Dermis microvascular lymphatic vessel endothelial cell (primary cell): ENCODE measurements around the gene CHMP4A. TPM values are rescaled to one million over a fixed set of nuclear protein-coding genes. Genes with fewer than 3 reads are reported as not detected.

Experiments
- DNase-seq, 2 donors: peaks; one replicate each; pipeline versions ENCODE4 v3.0.0 to v3.0.0-alpha.2; 2010; ENCODE audit warnings: low read depth in 2 of 2
- total RNA-seq: library from RNA; depleted of rRNA; stranded (reverse); fragments of >200 nt; gene quantifications from 2 replicates; pipeline ENCODE4 v1.2.1, GENCODE V29; 2014

The CHMP4A gene
- total RNA-seq, 1 donor from 2014 or later = 11.7 TPM

DNA sequence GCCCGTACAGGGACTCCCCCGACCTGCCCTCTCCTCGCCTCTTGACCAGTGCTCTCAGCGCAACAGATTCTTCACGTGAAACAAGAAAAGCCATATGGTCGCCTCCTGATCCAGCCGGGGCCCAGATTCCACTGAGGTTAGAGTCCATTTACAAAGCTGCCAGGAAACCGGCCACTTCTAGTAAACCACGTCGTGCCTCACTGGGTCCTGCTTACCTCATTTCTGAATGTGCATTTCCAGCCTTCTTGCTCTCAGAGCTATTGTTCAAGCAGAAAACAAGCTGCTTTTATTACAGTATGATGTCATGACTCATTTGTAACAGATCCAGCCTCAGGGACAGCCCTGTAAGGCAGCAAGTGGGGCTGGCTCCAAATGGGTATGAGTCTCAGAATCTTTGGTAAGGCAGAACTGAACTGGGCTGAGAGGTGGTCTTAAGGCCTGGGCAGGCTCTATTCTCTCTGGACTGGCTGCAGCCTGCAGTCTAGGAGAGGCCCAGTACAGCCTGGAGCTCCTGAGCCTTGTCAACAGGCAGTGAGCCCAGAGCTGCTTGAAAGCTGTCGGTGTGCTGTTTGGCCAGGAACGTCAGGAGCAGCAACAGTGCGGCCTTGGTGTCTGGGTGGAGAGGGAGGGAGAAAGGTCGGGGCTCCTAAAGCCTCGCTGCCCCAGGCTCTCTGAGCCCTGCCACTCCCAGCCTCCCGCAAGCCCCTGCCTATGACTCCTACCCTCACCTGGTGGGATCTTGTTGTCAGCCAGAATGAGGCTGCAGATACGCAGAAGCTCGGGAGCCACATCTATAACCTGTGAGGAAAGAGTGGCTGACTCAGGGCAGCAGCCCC lies 33.1 kb downstream of the CHMP4A start:
- peak in 1 of 2 donors; percentile 65 for DNase-seq

DNA sequence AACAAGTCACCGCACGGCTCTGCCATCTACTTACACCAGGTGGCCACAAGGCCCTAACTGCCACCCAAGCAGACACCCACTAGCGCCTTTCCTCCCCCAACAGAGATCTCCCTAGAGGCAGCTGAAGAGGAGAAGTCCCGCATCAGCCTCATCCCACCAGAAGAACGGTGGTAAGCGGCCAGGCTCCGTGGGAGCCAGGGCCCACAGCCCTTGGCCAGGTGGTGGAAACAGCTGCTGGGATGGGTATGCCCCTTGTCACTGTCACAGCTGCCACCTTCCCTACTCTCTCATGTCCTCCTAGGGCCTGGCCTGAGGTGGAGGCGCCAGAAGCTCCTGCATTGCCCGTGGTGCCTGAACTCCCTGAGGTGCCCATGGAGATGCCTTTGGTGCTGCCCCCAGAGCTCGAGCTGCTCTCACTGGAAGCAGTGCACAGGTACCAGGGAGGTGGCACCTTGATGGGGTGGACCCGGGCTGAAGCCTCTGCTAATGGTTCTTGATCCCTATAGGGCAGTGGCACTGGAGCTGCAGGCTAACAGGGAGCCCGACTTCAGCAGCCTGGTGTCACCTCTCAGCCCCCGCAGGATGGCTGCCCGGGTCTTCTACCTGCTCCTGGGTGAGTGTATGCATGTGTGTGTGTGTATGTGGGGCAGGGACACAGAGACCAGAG lies 33.9 kb downstream of the CHMP4A start:
- no peak for DNase-seq

DNA sequence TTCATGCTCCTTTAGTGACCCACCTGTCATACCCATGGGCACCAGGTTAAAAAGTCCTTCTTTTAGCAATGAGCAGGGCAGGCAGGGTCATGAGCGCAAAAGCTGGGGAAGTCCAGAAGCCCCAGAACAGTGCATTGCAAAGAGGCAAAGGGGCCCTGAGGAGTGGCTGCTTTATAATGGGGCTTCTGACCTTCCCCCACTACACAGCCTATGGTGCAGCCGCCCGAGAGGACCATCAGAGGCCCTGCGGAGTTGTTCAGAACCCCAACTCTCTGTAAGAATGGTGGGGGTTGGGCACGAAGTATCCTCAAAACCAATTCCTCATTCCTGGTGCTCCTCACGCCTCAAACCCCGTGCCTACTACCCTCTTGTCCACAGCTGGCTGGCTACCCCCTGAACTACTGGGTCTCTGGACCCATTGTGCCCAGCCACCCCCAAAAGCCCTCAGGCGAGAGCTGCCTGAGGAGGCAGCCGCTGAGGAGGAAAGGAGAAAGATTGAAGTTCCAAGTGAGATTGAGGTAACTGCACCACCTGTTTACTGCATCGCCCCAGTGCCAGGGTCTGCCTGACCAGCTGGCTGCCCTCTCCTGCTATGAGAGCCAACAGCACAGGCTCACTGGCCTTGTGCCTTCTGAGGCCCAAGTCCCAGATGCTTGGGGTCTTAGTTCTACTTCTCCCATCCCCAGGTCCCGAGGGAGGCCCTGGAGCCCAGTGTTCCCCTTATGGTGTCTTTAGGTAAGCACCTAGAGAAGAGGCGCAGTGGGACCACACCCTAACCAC lies 34.7 kb downstream of the CHMP4A start:
- no peak for DNase-seq

DNA sequence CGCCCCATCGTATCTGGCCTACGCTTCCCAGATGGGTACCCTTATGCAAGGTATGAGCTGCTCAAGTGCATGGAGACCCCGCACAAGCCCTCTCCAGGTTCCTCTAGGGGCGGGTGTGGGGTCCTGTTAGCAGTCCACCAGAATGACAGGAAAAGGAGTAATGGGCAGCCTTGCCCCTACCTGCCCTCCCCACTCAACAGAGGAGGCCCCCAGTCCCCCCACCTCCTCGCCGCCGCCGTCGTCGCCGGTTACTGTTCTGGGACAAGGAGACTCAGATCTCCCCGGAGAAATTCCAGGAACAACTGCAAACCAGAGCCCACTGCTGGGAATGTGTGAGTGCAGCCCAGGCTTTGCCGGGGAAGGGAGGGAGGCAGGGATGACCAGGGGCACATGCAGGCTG lies 35.4 kb downstream of the CHMP4A start:
- DNase-seq = no peak

DNA sequence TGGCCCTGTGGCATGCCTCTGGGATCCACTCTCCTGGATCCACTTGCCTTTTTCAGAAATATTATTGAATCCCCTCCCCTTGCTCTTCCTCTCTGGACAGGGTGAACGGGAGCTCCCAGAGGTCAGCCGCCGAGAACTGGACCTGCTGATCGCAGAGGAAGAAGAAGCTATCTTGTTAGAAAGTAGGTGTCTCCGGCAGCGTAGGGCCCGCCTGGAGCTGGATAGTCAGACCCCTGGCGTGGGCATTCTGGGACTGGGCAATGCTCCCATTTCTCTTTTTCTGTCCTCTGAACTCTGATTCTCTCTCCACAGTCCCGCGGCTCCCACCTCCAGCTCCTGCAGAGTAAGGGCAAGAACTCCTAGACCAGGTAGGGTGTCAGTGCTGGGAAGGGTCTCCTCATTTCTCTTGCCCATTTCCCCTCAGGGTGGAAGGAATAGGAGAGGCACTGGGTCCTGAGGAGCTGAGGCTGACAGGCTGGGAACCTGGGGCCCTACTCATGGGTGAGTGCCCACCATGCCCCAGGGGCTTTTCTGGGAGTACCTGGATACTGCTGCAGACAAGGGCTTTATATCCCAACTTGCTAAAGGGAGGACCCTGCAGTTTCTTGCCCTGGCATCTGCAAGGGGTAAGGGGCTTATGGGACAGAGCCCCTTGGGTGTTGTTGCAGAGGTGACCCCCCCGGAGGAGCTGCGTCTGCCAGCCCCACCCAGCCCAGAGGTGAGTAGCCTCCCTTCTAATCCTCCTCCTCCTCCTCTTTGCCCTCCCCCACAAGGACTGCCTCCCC lies 36.1 kb downstream of the CHMP4A start:
- no peak for DNase-seq

DNA sequence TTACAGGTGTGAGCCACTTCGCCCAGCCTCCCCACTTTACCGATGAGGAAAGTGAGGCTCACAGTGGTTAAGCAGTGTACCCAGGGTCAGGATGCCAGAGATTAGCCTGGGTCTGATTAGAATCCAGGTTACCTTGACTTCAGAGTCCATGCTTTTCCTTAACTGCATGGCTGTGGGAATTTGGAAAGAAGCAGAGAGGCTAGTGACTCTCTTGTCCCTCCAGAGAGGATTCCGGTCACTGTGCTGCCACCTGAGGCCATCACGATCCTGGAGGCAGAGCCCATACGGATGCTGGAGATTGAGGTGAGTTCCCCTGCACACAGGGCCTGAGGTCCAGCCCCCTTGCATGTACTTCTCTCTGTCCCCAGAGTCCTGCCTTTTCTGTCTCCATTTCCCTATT lies 36.7 kb downstream of the CHMP4A start:
- DNase-seq = no peak

DNA sequence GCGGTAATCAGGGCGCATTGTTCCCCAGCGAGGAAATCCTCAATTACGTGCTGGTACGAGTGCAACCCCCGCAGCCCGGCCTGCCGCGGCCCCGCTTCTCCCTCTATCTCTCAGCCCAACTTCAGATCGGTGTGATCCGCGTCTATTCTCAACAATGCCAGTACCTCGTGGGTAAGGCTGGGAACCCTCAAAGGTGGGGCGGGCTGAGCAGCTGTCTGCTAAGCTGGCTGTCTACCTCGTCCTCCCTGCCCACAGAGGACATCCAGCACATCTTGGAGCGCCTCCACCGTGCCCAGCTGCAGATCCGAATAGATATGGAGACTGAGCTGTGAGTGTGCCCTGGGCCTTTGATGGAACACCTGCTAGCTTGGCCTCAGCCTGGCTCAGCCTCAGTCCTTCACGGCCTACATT lies 40.4 kb downstream of the CHMP4A start:
- no peak for DNase-seq

DNA sequence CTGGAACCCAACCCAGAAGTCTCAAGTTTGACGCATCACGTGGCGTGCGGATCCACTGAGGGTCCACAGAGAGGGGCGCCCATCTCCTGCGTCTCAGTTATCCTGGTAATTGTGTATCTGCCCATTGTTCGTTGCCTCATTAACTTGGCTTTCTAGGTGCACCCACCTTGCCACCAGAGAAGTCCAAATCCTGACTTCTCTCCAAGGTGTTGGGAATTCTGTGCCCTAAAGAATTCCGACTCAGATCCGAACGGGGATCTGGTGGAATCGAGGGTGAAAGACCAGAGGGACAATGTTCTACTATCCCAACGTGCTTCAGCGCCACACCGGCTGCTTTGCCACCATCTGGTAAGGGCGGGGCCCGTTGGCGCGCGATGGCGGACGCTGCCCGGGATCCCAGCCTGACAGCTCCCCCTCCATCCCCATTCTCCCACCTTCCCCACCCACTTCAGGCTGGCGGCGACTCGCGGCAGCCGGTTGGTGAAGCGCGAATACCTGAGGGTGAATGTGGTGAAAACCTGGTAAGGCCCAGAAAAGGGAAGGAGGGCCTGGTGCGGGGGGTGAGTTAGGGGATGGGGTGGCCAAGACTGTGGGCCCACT lies 40.9 kb downstream of the CHMP4A start:
- no peak for DNase-seq

DNA sequence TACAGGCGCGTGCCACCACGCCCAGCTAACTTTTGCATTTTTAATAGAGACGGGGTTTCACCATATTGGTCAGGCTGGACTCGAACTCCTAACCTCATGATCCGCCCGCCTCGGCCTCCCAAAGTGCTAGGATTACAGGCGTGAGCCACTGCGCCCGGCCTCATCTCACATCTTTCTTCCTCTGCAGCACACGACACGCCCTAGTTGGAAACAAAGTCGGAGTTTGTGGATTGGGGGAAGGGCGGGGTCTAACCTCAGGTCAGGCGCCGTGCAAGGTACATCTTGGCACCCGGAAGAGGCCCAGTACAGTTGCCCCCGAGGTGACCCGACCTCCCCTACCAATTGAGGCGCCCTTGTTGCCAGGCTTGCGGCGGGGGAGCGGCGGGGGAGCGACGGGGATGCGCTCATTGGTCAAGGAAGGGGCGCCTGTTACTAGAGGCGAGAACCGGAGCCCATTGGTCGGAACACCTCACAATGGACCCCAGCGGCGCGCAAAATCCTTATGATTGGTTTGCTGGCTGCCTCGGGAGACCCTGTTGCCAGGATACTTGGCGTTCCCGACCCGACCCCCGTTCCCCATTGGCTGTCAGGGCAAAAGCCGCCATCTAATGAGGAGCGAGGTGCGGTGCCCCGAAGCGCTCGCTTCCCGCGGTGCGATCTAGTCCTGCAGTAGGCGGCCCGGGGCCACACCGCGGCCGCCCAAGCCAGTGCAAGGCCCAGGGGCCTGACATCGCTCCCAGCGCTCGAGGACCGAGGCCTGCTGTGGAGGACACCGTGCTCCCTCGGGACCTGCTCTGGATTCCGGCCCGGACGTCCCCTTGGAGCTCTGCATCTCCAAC lies 41.6 kb downstream of the CHMP4A start, which contains the start of gene REC8:
REC8 (plus strand) TSS at position 659 of the 839 bp plus-strand sequence. CDS start 473 bp downstream, outside the sequence.
- peak in 1 of 2 donors; percentile 94 for DNase-seq

DNA sequence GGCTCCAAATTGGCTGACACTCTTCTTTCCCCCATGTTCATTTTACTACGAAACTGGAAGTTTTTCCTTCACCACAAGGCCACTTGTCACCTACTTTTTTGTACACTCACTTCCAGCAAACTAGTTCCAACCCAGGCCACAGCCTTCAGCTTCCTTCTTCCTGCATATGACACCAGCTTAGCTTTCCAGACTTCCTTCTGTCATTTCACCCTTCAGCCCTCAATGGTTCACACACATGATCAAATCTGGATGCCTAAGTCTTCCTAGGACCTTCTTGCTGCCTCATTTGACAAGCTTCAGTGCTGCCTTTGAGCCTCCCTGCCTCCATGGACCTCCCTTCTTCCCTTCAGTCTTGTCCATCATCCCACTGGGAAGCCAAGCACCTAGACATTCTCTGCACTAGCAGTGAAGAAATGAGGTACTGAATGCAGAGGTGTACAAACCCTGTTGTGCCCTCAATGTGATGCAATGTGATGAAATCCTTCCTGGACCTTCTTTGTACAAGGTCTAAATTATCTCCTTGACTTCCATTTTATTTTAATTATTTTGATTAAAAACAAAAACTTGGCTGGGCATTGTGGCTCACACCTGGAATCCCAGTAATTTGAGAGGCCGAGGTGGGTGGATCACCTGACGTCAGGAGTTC lies 45.7 kb downstream of the CHMP4A start:
- no peak for DNase-seq

DNA sequence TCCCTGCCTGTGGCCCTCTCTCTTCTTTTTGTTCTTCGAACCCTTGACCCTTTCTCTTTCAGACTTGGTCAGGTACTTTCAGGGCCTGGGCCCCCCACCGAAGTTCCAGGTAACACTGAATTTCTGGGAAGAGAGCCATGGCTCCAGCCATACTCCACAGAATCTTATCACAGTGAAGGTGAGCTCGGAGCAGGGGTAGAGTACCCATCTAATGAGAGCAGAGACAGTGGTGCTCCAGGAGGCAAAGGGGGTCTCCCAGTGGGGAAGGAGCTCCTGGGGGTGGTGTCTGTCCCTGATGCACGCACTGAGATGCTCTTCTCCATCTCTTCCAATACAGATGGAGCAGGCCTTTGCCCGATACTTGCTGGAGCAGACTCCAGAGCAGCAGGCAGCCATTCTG lies 47.5 kb downstream of the CHMP4A start:
- DNase-seq = no peak

DNA sequence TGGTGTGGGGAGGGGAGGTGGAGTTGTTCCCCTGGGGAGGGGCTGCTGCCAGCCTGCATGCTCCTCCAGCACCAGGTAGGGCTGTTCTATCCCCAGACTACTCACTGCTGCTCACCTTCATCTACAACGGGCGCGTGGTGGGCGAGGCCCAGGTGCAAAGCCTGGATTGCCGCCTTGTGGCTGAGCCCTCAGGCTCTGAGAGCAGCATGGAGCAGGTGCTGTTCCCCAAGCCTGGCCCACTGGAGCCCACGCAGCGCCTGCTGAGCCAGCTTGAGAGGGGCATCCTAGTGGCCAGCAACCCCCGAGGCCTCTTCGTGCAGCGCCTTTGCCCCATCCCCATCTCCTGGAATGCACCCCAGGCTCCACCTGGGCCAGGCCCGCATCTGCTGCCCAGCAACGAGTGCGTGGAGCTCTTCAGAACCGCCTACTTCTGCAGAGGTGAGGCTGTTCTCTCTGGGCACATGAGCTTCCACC lies 48.7 kb downstream of the CHMP4A start:
- no peak for DNase-seq

DNA sequence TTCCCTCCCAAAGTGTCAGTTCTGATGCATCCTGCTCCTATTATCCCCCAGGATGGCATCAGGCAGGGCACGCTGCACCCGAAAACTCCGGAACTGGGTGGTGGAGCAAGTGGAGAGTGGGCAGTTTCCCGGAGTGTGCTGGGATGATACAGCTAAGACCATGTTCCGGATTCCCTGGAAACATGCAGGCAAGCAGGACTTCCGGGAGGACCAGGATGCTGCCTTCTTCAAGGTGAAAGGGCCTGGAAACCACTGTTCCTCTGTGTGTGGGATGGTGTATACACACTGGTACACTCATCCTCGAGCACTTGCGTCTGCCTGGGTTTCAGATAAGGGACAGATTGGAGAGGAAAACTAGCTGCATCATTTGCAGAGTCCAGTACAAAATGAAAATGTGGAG lies 51.2 kb downstream of the CHMP4A start:
- DNase-seq = no peak

DNA sequence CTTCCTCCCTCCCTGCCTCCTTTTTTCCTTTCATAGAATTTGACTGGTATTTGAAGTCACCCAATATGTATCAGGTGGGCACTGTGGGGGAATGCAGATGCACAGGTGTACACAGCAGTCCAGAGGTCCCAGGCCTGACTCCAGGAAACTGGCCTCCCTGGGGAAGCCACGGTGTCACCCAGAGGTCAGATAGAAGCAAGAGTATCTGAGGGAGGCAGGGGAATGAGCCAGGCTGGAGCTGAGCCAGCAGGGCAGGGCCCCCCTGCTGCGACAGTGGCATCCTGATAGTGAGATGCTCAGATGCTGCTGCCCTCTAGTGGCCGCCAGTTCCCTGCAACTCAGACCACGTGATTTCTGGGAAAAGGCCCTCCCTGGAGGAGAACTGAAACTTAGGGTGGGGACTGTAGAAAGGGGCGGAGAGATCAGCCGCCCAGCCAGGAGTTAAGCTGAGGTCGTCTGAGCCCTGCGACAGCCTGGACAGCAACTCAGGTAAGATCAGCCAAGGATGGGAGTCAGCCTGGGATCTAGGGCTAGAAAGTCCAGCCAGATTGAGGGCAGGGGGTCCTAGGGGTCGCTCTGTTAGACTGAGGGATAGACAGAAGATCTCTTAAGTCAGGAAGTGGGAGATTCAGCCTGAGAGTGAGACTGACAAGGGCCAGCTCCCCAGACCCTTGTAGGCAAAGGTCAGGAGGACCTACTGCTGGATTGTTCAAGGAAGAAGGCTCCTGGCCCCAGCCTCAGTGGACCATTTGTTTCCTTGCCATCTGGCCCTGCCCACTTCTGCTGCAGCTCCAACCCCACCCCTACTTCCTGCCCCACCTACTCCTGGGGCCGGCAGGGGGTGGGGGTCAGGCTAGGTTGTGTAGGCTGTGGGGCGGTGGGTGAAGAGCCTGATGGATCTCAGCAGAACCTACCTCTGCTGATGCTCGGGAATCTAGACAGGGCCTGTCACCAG lies 52.2 kb downstream of the CHMP4A start, which contains the start of gene IRF9:
IRF9 (plus strand) TSS at position 416 of the 955 bp plus-strand sequence. CDS start 880 bp downstream, outside the sequence.
- DNase-seq = peak; percentile 88 to 95

DNA sequence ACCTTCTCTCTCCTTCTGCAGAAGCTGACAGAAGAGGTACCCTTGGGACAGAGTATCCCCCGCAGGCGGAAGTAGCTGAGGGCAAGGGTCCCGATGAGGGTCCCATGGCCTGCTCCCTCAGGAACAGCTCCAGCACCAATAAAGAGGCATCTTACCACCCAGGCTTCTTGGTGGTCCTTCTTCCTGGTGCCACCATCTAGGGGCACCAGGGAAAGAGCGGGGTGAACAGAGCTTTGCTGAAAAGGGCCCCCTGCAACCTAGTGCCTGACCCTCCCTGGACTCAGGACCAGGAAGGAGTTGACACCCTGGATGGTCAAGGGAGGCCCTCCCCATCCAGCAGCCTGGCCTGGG lies 52.8 kb downstream of the CHMP4A start:
- DNase-seq = no peak

DNA sequence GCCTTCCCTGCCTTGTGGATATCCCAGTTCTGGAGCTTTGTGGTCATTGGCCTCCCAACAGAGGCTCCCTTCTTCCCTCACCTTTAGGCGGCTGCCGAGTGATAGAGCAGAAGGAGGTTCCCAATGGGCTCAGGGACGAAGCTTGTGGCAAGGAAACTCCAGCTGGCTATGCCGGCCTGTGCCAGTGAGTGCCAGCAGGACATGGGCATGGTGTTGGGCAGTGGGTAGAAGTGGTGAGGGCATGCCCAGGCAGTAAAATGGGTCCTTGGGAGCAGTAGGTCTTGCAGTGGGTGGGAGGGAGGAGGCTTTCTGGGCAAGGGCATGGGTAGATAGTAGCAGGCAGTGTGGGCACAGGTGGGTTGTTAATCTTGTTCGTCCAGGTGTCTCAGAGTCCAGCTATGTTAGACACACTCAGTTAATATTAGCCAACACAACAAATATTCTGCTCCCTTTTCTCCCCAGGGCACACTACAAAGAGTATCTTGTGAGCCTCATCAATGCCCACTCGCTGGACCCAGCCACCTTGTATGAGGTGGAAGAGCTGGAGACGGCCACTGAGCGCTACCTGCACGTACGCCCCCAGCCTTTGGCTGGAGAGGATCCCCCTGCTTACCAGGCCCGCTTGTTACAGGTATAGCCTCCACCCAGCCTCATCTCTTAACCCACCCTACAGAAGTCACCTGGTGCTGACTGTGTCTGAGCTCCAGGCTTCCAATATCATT lies 53.4 kb downstream of the CHMP4A start:
- no peak for DNase-seq
